Kidney (tissue), 14 donors: ENCODE data around the gene DNAAF8. TPM values are rescaled to one million over a fixed set of nuclear protein-coding genes. Genes with fewer than 3 reads are reported as not detected.

ENCODE experiments used
- DNase-seq, 5 donors: peaks; one replicate each; pipeline ENCODE4 v3.0.0-alpha.2; 2013 to 2020
- FAIRE-seq: peaks from 2 replicates; lab custom pipeline; 2012; peaks lifted over from hg19 to GRCh38; lab: Jason Lieb, UNC
- H3K27ac ChIP-seq, 2 donors: one replicate each; pipeline ENCODE4 v1.7.0; 2013; ENCODE audit warnings: low read depth in 2 of 2, low read length in 2 of 2, inconsistent platforms in 1 of 2
- H3K27me3 ChIP-seq: one replicate; pipeline ENCODE4 v1.7.1; 2013; ENCODE audit warnings: low read length, inconsistent platforms; ENCODE audit not compliant: control insufficient read depth, insufficient read depth
- H3K36me3 ChIP-seq, 3 donors: one replicate each; pipeline versions ENCODE4 v1.7.0 to v1.7.1; 2013; ENCODE audit warnings: low read length in 3 of 3, control low read depth in 1 of 3, inconsistent platforms in 1 of 3; ENCODE audit not compliant: insufficient read depth in 3 of 3, control insufficient read depth in 2 of 3
- H3K4me1 ChIP-seq, 3 donors: one replicate each; pipeline versions ENCODE4 v1.7.0 to v1.7.1; 2013; ENCODE audit warnings: low read length in 3 of 3, inconsistent platforms in 1 of 3, low read depth in 1 of 3; ENCODE audit not compliant: control insufficient read depth in 2 of 3, insufficient read depth in 2 of 3
- H3K4me3 ChIP-seq, 3 donors: one replicate each; pipeline versions ENCODE4 v1.7.0 to v1.8.1; 2013; ENCODE audit warnings: low read length in 3 of 3, control low read depth in 1 of 3, inconsistent platforms in 1 of 3
- H3K9ac ChIP-seq, 3 donors: one replicate each; pipeline versions ENCODE4 v1.7.0 to v1.7.1; 2013; ENCODE audit warnings: low read length in 3 of 3, control low read depth in 1 of 3, inconsistent platforms in 1 of 3
- H3K9me3 ChIP-seq, 3 donors: one replicate each; pipeline versions ENCODE4 v1.7.0 to v1.7.1; 2013; ENCODE audit warnings: low read length in 3 of 3, control low read depth in 1 of 3, inconsistent platforms in 1 of 3; ENCODE audit not compliant: control insufficient read depth in 2 of 3, insufficient read depth in 1 of 3
- CTCF ChIP-seq: IDR thresholded peaks from 3 replicates; pipeline ENCODE4 v1.5.1; 2012; ENCODE audit warnings: mild to moderate bottlenecking, moderate library complexity, borderline replicate concordance; ENCODE audit not compliant: insufficient read depth; ENCODE audit errors: extremely low read depth
- intact Hi-C: fragments of 100-400 bp; cut with DNase I; formaldehyde crosslinking; loops from one replicate; pipeline ENCODE4 v1.11.1; 2022
- polyA plus RNA-seq: library from polyadenylated mRNA; stranded (reverse); fragments of 350-450 nt; fragmentation: Illumina TruSeq; extraction: RNeasy Lipid Tissue Mini Kit (QIAGEN cat#74804); gene quantifications from one replicate; pipeline ENCODE4 v1.2.3, GENCODE V29; 2014; ENCODE audit warnings: low read depth, low replicate concordance; ENCODE audit not compliant: insufficient read depth
- total RNA-seq: library from RNA; stranded (reverse); fragmentation: NEBNext Ultra II Directional; extraction: Animal tissue kit (Norgen Biotek cat#: 25700); gene quantifications from one replicate; pipeline ENCODE4 v1.2.1, GENCODE V29; 2021
- donor health status: control.
- donor health status: control.
- donor health status: control.
- donor health status: control.
- donor health status: control.
- donor health status: DM: yes; HTN: yes; CAD: no.
- donor health status: Normal renal cell carcinoma (clear cell type).

Gene DNAAF8
- total and polyA plus RNA-seq, 2 donors from 2014 or later, result 1.8 to 4.0 TPM

DNA sequence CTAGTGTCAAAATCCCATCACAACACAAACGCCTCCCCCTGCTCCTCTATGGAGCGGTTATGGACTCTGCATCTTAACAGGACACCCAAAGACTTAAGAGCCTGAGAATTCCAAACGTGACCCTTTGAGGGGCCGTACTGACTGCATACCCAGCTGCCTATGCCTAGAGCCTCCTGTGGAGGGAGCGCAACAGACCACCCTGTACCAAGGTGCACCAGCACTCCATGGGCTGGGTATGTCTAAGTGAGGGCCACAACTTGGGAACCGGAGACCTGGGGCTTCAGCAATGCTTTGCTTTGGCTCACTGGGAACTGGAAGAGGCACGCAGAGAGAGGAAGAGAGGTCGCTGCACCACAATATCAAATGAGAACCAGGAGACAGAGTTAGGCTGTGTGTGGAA lies 5.7 kb upstream of the DNAAF8 start:
- H3K27me3 ChIP-seq, result no peaks in the 10 kb centered on the region
- H3K4me3 ChIP-seq, result no peak overlapping the region
- H3K36me3 ChIP-seq, result peaks cover 0 to 23% (median 22%) of the 10 kb centered on the region in 3 donors
- H3K9ac ChIP-seq, result no peak overlapping the region
- peak in 1 of 5 donors; percentile 23 for DNase-seq
- H3K4me1 ChIP-seq, result peaks cover 0 to 2% (median 0%) of the 10 kb centered on the region in 3 donors
- FAIRE-seq, result no peak
- no peak overlapping the region for H3K27ac ChIP-seq
- no peaks in the 10 kb centered on the region for H3K9me3 ChIP-seq
- TF ChIP-seq CTCF, result no peak
- intact Hi-C loops, result no loop called here

DNA sequence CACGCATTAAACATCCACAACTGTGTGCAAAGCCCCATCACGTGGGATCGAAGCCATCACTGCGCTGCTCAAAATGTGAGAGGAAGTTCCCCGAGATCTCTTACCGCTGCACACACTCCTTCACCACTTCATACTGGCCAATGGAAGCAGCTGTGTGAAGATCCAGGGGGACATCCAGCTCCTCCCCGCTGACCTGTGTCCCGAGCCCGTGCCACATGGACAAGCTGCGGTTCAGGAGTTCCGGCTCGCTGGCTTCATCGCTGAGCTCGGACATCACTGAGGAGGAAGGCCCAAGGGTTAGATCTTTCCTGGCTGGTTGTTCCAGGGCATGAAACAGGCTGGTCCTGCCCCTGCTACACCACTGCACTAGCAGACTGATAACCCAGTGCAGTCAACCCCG lies 4.5 kb upstream of the DNAAF8 start:
- DNase-seq (peak in 1 of 5 donors; percentile 49), FAIRE-seq (no peak)
- no peak for TF ChIP-seq CTCF
- intact Hi-C loops, result no loop called here
- Histone ChIP-seq H3K9me3 (no peaks in the 10 kb centered on the region), H3K4me3 (no peak overlapping the region), H3K9ac (no peak overlapping the region), H3K27ac (no peak overlapping the region), H3K4me1 (peaks cover 0 to 3% (median under 1%) of the 10 kb centered on the region in 3 donors), H3K36me3 (peaks cover 0 to 23% (median 19%) of the 10 kb centered on the region in 3 donors), H3K27me3 (no peaks in the 10 kb centered on the region)

GRCh38 chr16:4733211-4733742 lies 1.1 kb upstream of the DNAAF8 start:
- Histone ChIP-seq H3K4me1 (peaks cover 0 to 7% (median 6%) of the 10 kb centered on the region in 3 donors), H3K4me3 (peak overlapping the region; percentile 62 to 97 (median 91)), H3K9me3 (no peaks in the 10 kb centered on the region), H3K9ac (peak overlapping the region; percentile 42 to 69 (median 58)), H3K27ac (no peak overlapping the region), H3K27me3 (no peaks in the 10 kb centered on the region), H3K36me3 (peaks cover 0 to 8% (median 7%) of the 10 kb centered on the region in 3 donors)
- FAIRE-seq, result no peak
- intact Hi-C loops, result no loop called here
- DNase-seq, result peak in 3 of 5 donors; percentile 13 to 34 (median 14)
- no peak for TF ChIP-seq CTCF

DNA sequence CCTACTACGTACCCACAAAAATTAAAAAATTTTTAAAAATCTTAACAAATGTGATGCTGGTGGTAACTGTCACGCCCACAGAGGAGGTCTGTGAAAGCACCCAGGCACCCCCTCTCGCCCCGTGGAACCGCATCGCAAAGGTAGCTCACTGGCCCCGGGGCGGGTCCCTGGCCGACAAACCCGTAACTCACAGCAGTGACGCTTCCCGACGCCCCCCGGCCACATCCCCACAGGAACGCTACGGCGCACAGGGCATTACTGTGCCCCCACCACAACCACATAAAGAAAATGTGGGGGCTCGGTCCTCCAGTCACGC lies 632 bp upstream of the DNAAF8 start:
- TF ChIP-seq CTCF, result no peak
- DNase-seq (no peak), FAIRE-seq (no peak)
- H3K36me3 ChIP-seq, result peaks cover 0 to 3% (median 3%) of the 10 kb centered on the region in 3 donors
- intact Hi-C loops, result no loop called here
- H3K4me1 ChIP-seq, result peaks cover 0 to 7% (median 6%) of the 10 kb centered on the region in 3 donors
- peak overlapping the region; percentile 62 to 97 (median 91) for H3K4me3 ChIP-seq
- H3K9me3 ChIP-seq, result no peaks in the 10 kb centered on the region
- H3K9ac ChIP-seq, result peak overlapping the region; percentile 42 to 69 (median 58)
- peak overlapping the region; percentile 78 to 82 for H3K27ac ChIP-seq
- no peaks in the 10 kb centered on the region for H3K27me3 ChIP-seq
